WTC11 (cell line): ENCODE measurements around the gene MYO5B. TPM values are rescaled to one million over a fixed set of nuclear protein-coding genes. Genes with fewer than 3 reads are reported as not detected.

Experiments used
- ATAC-seq: fragments of 200-7000 bp; cut with Tn5 transposase; 2 replicates; pipeline ENCODE4 v1.10.0; 2021; ENCODE audit warnings: mild to moderate bottlenecking, moderate library complexity
- CTCF ChIA-PET: fragments of 300-600 bp; sonication (Branson Sonifier 250); formaldehyde crosslinking; loops from one replicate; lab custom pipeline; 2021; ENCODE audit warnings: antibody characterized with exemption; lab: Charles Lee
- POLR2A ChIA-PET: fragments of 350-600 bp; sonication (Branson Sonifier 250); formaldehyde crosslinking; loops from one replicate; lab custom pipeline; 2021; ENCODE audit warnings: antibody characterized with exemption; lab: Charles Lee
- DNase-seq: peaks from one replicate; pipeline ENCODE4 v3.0.0; 2021; ENCODE audit warnings: low spot score
- H3K27ac Mint-ChIP-seq: 2 replicates; pipeline ENCODE4 v1.8.0; 2021; ENCODE audit warnings: mixed read lengths
- H3K27me3 Mint-ChIP-seq: 2 replicates; pipeline ENCODE4 v1.8.0; 2021; ENCODE audit warnings: low read depth, mild to moderate bottlenecking, moderate library complexity, mixed read lengths
- H3K36me3 Mint-ChIP-seq: 2 replicates; pipeline ENCODE4 v1.8.0; 2021; ENCODE audit warnings: mixed read lengths
- H3K4me1 Mint-ChIP-seq: 2 replicates; pipeline ENCODE4 v1.8.0; 2022; ENCODE audit warnings: mixed read lengths
- H3K4me3 Mint-ChIP-seq: 2 replicates; pipeline ENCODE4 v1.8.0; 2021; ENCODE audit warnings: mild to moderate bottlenecking, moderate library complexity, mixed read lengths
- H3K9me3 Mint-ChIP-seq: 2 replicates; pipeline ENCODE4 v1.8.0; 2021; ENCODE audit warnings: mixed read lengths
- ETV6 ChIP-seq: sonication (generic); formaldehyde crosslinking; IDR thresholded peaks from 2 replicates; pipeline ENCODE4 v1.8.1; 2022; ENCODE audit warnings: mild to moderate bottlenecking, missing genetic modification reagents
- GRHL2 ChIP-seq: fragments of 250-450 bp; sonication (Bioruptor Pico); IDR thresholded peaks from 2 replicates; pipeline ENCODE4 v1.8.0; 2022; ENCODE audit warnings: mild to moderate bottlenecking, moderate library complexity; ENCODE audit not compliant: insufficient replicate concordance, severe bottlenecking
- GTF2I ChIP-seq: fragments of 250-450 bp; sonication (Bioruptor Pico); conservative IDR thresholded peaks from 2 replicates; pipeline ENCODE4 v1.4.0; 2021; ENCODE audit warnings: mild to moderate bottlenecking
- HMGA2 ChIP-seq: fragments of 250-450 bp; sonication (Bioruptor Pico); IDR thresholded peaks from 2 replicates; pipeline ENCODE4 v1.4.0; 2021; ENCODE audit warnings: mild to moderate bottlenecking, moderate library complexity
- JUN ChIP-seq: sonication (generic); formaldehyde crosslinking; IDR thresholded peaks from 2 replicates; pipeline ENCODE4 v1.8.0; 2023; ENCODE audit warnings: mild to moderate bottlenecking, missing genetic modification reagents
- NR2C2 ChIP-seq: sonication (generic); formaldehyde crosslinking; IDR thresholded peaks from 2 replicates; pipeline ENCODE4 v1.8.0; 2022; ENCODE audit warnings: mild to moderate bottlenecking, missing genetic modification reagents
- PRRX2 ChIP-seq: fragments of 250-450 bp; sonication (Bioruptor Pico); IDR thresholded peaks from 2 replicates; pipeline ENCODE4 v1.8.0; 2021; ENCODE audit warnings: mild to moderate bottlenecking
- TEAD1 ChIP-seq: sonication (generic); formaldehyde crosslinking; IDR thresholded peaks from 2 replicates; pipeline ENCODE4 v1.8.0; 2022; ENCODE audit warnings: mild to moderate bottlenecking, missing genetic modification reagents
- ZNF219 ChIP-seq: sonication (generic); formaldehyde crosslinking; IDR thresholded peaks from 2 replicates; pipeline ENCODE4 v1.8.0; 2023; ENCODE audit warnings: missing genetic modification reagents, mild to moderate bottlenecking, borderline replicate concordance
- ZNF263 ChIP-seq: sonication (generic); formaldehyde crosslinking; IDR thresholded peaks from 2 replicates; pipeline ENCODE4 v1.8.1; 2022; ENCODE audit warnings: low read depth, mild to moderate bottlenecking, moderate library complexity, missing genetic modification reagents
- ZNF416 ChIP-seq: fragments of 250-450 bp; sonication (Bioruptor Pico); IDR thresholded peaks from 2 replicates; pipeline ENCODE4 v1.9.0; 2021; ENCODE audit warnings: mild to moderate bottlenecking, inconsistent platforms
- total RNA-seq: library from RNA; stranded (reverse); gene quantifications from 3 replicates; pipeline ENCODE4 v1.2.3, GENCODE V29; 2021
- TF ChIP-seq, protein P1 (sequence below): sonication (generic); formaldehyde crosslinking; IDR thresholded peaks from 2 replicates; pipeline ENCODE4 v1.8.1; 2022; ENCODE audit warnings: mild to moderate bottlenecking, missing genetic modification reagents, moderate library complexity, borderline replicate concordance
- TF ChIP-seq, protein P2 (sequence below): sonication (generic); formaldehyde crosslinking; IDR thresholded peaks from 2 replicates; pipeline ENCODE4 v1.8.1; 2022; ENCODE audit warnings: low read depth, missing genetic modification reagents, borderline replicate concordance
- TF ChIP-seq, protein P3 (sequence below): sonication (generic); formaldehyde crosslinking; IDR thresholded peaks from 2 replicates; pipeline ENCODE4 v1.8.0; 2022; ENCODE audit warnings: mild to moderate bottlenecking, missing genetic modification reagents
- TF ChIP-seq, protein P4 (sequence below): sonication (generic); formaldehyde crosslinking; IDR thresholded peaks from 2 replicates; pipeline ENCODE4 v1.8.1; 2023; ENCODE audit warnings: mild to moderate bottlenecking, moderate library complexity, missing genetic modification reagents
- TF ChIP-seq, protein P5 (sequence below): fragments of 250-450 bp; sonication (Bioruptor Pico); IDR thresholded peaks from 2 replicates; pipeline ENCODE4 v1.9.0; 2021; ENCODE audit warnings: moderate library complexity, mild to moderate bottlenecking, inconsistent platforms, borderline replicate concordance
- TF ChIP-seq, protein P6 (sequence below): fragments of 250-450 bp; sonication (Bioruptor Pico); IDR thresholded peaks from 2 replicates; pipeline ENCODE4 v1.9.0; 2021; ENCODE audit warnings: mild to moderate bottlenecking, borderline replicate concordance

Gene MYO5B
- total RNA-seq, 1 experiment from 2014 or later = 8.7 TPM

DNA sequence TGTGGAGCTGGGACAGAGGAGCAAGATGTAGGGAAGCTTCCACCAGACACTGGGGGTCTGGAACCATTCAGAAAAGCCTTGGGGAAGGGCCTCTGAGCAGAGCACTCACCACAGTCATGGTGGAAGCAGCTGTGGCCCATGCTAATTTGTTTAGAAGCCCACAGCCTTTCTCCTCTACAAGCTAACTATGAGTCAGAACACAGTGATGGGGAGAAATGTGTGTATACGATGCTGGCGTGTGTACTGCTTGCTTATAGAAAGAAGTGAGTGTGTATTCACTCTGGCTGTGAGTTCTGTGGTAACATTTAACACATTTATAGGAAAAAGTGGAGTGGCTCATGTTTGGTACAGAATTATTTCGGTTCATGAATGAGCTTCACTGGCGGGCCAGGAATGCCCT, 224.6 kb downstream of the MYO5B start (continued):
- TF ChIP-seq, protein P1, sequence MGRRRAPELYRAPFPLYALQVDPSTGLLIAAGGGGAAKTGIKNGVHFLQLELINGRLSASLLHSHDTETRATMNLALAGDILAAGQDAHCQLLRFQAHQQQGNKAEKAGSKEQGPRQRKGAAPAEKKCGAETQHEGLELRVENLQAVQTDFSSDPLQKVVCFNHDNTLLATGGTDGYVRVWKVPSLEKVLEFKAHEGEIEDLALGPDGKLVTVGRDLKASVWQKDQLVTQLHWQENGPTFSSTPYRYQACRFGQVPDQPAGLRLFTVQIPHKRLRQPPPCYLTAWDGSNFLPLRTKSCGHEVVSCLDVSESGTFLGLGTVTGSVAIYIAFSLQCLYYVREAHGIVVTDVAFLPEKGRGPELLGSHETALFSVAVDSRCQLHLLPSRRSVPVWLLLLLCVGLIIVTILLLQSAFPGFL (CRISPR knock-in tag) = no peak
- TF ChIP-seq ZNF219 (CRISPR knock-in tag) = no peak

DNA sequence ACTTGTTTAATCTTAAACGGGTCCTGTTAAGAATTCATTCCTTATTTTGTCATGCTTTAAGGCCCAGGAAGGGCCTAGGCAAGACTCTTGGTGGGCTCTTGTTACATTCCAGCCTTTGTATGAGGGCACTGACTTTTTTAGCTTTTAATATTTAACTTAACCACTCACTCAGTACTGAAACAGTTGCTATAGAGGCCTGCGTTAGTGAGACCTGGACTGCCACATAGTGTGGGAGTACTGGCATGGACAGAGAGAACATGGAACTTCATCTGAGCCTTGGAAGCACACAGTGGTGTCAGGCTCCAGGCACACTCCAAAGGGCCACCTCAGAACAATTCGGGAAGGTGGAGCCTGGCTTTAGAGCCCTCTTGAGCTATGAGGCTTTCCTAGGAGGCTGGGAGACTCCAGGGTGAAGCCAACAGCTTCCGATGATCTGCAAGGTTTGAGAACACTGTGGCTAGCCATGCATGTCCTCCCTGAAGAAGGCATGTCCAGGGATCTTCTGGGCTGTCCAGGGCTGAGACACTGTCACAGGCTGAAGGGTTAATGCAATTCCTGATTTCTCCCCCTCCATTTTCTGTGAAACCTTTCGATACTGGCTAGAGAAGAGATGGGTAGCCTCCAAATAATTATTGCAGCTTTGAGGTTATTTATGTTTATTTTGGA, 226.2 kb downstream of the MYO5B start:
- POLR2A ChIA-PET = no interaction called here

More for the DNA sequence above, 226.2 kb downstream of the MYO5B start:
- TF ChIP-seq JUN (no peak), ZNF416 (CRISPR knock-in tag) (no peak), NR2C2 (CRISPR knock-in tag) (no peak), ETV6 (CRISPR knock-in tag) (no peak), TEAD1 (no peak), HMGA2 (CRISPR knock-in tag) (no peak), ZNF219 (CRISPR knock-in tag) (no peak), ZNF263 (CRISPR knock-in tag) (no peak), GRHL2 (CRISPR knock-in tag) (no peak), GTF2I (CRISPR knock-in tag) (no peak), PRRX2 (CRISPR knock-in tag) (no peak)
- TF ChIP-seq, protein P2, sequence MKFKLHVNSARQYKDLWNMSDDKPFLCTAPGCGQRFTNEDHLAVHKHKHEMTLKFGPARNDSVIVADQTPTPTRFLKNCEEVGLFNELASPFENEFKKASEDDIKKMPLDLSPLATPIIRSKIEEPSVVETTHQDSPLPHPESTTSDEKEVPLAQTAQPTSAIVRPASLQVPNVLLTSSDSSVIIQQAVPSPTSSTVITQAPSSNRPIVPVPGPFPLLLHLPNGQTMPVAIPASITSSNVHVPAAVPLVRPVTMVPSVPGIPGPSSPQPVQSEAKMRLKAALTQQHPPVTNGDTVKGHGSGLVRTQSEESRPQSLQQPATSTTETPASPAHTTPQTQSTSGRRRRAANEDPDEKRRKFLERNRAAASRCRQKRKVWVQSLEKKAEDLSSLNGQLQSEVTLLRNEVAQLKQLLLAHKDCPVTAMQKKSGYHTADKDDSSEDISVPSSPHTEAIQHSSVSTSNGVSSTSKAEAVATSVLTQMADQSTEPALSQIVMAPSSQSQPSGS (CRISPR knock-in tag) = no peak
- TF ChIP-seq, protein P3, sequence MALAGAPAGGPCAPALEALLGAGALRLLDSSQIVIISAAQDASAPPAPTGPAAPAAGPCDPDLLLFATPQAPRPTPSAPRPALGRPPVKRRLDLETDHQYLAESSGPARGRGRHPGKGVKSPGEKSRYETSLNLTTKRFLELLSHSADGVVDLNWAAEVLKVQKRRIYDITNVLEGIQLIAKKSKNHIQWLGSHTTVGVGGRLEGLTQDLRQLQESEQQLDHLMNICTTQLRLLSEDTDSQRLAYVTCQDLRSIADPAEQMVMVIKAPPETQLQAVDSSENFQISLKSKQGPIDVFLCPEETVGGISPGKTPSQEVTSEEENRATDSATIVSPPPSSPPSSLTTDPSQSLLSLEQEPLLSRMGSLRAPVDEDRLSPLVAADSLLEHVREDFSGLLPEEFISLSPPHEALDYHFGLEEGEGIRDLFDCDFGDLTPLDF (CRISPR knock-in tag) = no peak
- TF ChIP-seq, protein P4, sequence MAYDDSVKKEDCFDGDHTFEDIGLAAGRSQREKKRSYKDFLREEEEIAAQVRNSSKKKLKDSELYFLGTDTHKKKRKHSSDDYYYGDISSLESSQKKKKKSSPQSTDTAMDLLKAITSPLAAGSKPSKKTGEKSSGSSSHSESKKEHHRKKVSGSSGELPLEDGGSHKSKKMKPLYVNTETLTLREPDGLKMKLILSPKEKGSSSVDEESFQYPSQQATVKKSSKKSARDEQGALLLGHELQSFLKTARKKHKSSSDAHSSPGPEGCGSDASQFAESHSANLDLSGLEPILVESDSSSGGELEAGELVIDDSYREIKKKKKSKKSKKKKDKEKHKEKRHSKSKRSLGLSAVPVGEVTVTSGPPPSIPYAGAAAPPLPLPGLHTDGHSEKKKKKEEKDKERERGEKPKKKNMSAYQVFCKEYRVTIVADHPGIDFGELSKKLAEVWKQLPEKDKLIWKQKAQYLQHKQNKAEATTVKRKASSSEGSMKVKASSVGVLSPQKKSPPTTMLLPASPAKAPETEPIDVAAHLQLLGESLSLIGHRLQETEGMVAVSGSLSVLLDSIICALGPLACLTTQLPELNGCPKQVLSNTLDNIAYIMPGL (CRISPR knock-in tag) = no peak
- TF ChIP-seq, protein P5, sequence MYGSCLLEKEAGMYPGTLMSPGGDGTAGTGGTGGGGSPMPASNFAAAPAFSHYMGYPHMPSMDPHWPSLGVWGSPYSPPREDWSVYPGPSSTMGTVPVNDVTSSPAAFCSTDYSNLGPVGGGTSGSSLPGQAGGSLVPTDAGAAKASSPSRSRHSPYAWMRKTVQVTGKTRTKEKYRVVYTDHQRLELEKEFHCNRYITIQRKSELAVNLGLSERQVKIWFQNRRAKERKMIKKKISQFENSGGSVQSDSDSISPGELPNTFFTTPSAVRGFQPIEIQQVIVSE (CRISPR knock-in tag) = no peak
- TF ChIP-seq, protein P6, sequence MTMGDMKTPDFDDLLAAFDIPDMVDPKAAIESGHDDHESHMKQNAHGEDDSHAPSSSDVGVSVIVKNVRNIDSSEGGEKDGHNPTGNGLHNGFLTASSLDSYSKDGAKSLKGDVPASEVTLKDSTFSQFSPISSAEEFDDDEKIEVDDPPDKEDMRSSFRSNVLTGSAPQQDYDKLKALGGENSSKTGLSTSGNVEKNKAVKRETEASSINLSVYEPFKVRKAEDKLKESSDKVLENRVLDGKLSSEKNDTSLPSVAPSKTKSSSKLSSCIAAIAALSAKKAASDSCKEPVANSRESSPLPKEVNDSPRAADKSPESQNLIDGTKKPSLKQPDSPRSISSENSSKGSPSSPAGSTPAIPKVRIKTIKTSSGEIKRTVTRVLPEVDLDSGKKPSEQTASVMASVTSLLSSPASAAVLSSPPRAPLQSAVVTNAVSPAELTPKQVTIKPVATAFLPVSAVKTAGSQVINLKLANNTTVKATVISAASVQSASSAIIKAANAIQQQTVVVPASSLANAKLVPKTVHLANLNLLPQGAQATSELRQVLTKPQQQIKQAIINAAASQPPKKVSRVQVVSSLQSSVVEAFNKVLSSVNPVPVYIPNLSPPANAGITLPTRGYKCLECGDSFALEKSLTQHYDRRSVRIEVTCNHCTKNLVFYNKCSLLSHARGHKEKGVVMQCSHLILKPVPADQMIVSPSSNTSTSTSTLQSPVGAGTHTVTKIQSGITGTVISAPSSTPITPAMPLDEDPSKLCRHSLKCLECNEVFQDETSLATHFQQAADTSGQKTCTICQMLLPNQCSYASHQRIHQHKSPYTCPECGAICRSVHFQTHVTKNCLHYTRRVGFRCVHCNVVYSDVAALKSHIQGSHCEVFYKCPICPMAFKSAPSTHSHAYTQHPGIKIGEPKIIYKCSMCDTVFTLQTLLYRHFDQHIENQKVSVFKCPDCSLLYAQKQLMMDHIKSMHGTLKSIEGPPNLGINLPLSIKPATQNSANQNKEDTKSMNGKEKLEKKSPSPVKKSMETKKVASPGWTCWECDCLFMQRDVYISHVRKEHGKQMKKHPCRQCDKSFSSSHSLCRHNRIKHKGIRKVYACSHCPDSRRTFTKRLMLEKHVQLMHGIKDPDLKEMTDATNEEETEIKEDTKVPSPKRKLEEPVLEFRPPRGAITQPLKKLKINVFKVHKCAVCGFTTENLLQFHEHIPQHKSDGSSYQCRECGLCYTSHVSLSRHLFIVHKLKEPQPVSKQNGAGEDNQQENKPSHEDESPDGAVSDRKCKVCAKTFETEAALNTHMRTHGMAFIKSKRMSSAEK (CRISPR knock-in tag) = no peak
- TF ChIP-seq, protein P1 (CRISPR knock-in tag) = no peak
- H3K36me3 Mint-ChIP-seq = no peaks in the 10 kb centered on the region
- no peak overlapping the region for H3K4me3 Mint-ChIP-seq
- no peaks in the 10 kb centered on the region for H3K27me3 Mint-ChIP-seq
- H3K27ac Mint-ChIP-seq = no peak overlapping the region
- DNase-seq (no peak), ATAC-seq (no peak)
- no peaks in the 10 kb centered on the region for H3K9me3 Mint-ChIP-seq
- no peaks in the 10 kb centered on the region for H3K4me1 Mint-ChIP-seq
- CTCF ChIA-PET = interaction anchor here (1.4 kb wide), 1 partner anchor 235 kb away, joined by 3 read pairs; no protein-coding TSS in a partner anchor
